ENCODE data around the gene IL1RAPL2. TPM values are rescaled to one million over a fixed set of nuclear protein-coding genes. Genes with fewer than 3 reads are reported as not detected.

IL1RAPL2 gene
- total RNA-seq, 2 donors from 2014 or later = not detected

- Mint-ChIP-seq H3K27ac (no peak overlapping the region), H3K9me3 (peaks cover 0 to 3% of the 10 kb centered on the region in 2 donors), H3K36me3 (ENCODE audit: insufficient read depth in 2 of 2) (no peaks in the 10 kb centered on the region), H3K27me3 (ENCODE audit: low read depth) (no peaks in the 10 kb centered on the region), H3K4me3 (no peak overlapping the region), H3K4me1 (ENCODE audit: low read depth) (no peaks in the 10 kb centered on the region)
- DNase-seq (no peak), ATAC-seq (replicated peaks in 1 of 2) (no peak)
These were observed 936.3 kb downstream of the IL1RAPL2 start for GRCh38 chrX:105502336-105502735.

- no peaks in the 10 kb centered on the region for H3K4me1 Mint-ChIP-seq (ENCODE audit: low read depth)
- DNase-seq (no peak), ATAC-seq (replicated peaks in 1 of 2) (no peak)
- no peak overlapping the region for H3K27ac Mint-ChIP-seq
- H3K4me3 Mint-ChIP-seq = no peak overlapping the region
- H3K36me3 Mint-ChIP-seq (ENCODE audit: insufficient read depth in 2 of 2) = no peaks in the 10 kb centered on the region
- peaks cover 32% of the 10 kb centered on the region for H3K27me3 Mint-ChIP-seq (ENCODE audit: low read depth)
- H3K9me3 Mint-ChIP-seq = peaks cover 0 to 7% of the 10 kb centered on the region in 2 donors
These were observed 949.6 kb downstream of the IL1RAPL2 start for GRCh38 chrX:105515561-105515960.

- H3K36me3 Mint-ChIP-seq (ENCODE audit: insufficient read depth in 2 of 2) = peaks cover 0 to 3% of the 10 kb centered on the region in 2 donors
- no peak overlapping the region for H3K4me3 Mint-ChIP-seq
- DNase-seq = no peak
- H3K4me1 Mint-ChIP-seq (ENCODE audit: low read depth) = no peaks in the 10 kb centered on the region
- H3K27ac Mint-ChIP-seq = no peak overlapping the region
- H3K9me3 Mint-ChIP-seq = peaks cover 2 to 5% of the 10 kb centered on the region in 2 donors
- H3K27me3 Mint-ChIP-seq (ENCODE audit: low read depth) = peaks cover 19% of the 10 kb centered on the region
- ATAC-seq (replicated peaks in 1 of 2) = no peak
These were observed 960.4 kb downstream of the IL1RAPL2 start for GRCh38 chrX:105526431-105526830.

GRCh38 chrX:105527759-105528158, 961.8 kb downstream of the IL1RAPL2 start:
- no peak for ATAC-seq (replicated peaks in 1 of 2)
- no peaks in the 10 kb centered on the region for H3K4me1 Mint-ChIP-seq (ENCODE audit: low read depth)
- H3K36me3 Mint-ChIP-seq (ENCODE audit: insufficient read depth in 2 of 2) = peaks cover 0 to 3% of the 10 kb centered on the region in 2 donors
- H3K27ac Mint-ChIP-seq = no peak overlapping the region
- H3K27me3 Mint-ChIP-seq (ENCODE audit: low read depth) = peaks cover 24% of the 10 kb centered on the region
- H3K9me3 Mint-ChIP-seq = peaks cover 2 to 6% of the 10 kb centered on the region in 2 donors
- DNase-seq = no peak
- H3K4me3 Mint-ChIP-seq = no peak overlapping the region

- no peak for DNase-seq
- Mint-ChIP-seq H3K4me3 (no peak overlapping the region), H3K4me1 (ENCODE audit: low read depth) (no peaks in the 10 kb centered on the region), H3K27ac (no peak overlapping the region), H3K9me3 (peaks cover 0 to 1% of the 10 kb centered on the region in 2 donors), H3K36me3 (ENCODE audit: insufficient read depth in 2 of 2) (no peaks in the 10 kb centered on the region), H3K27me3 (ENCODE audit: low read depth) (peaks cover 13% of the 10 kb centered on the region)
- no peak for ATAC-seq (replicated peaks in 1 of 2)
These were observed 968.0 kb downstream of the IL1RAPL2 start for GRCh38 chrX:105533951-105534350.

GRCh38 chrX:105543283-105543682, 977.3 kb downstream of the IL1RAPL2 start:
- no peaks in the 10 kb centered on the region for H3K4me1 Mint-ChIP-seq (ENCODE audit: low read depth)

GRCh38 chrX:105550043-105550663, 984.2 kb downstream of the IL1RAPL2 start:
- ATAC-seq (replicated peaks in 1 of 2) (no peak), DNase-seq (no peak)
- Mint-ChIP-seq H3K27ac (no peak overlapping the region), H3K4me3 (no peak overlapping the region), H3K27me3 (ENCODE audit: low read depth) (peaks cover 19% of the 10 kb centered on the region), H3K9me3 (no peaks in the 10 kb centered on the region), H3K36me3 (ENCODE audit: insufficient read depth in 2 of 2) (no peaks in the 10 kb centered on the region), H3K4me1 (ENCODE audit: low read depth) (no peaks in the 10 kb centered on the region)

More at GRCh38 chrX:105543283-105543682, 977.3 kb downstream of the IL1RAPL2 start:
- ATAC-seq (replicated peaks in 1 of 2) (no peak), DNase-seq (no peak)
- no peak overlapping the region for H3K4me3 Mint-ChIP-seq
- no peaks in the 10 kb centered on the region for H3K36me3 Mint-ChIP-seq (ENCODE audit: insufficient read depth in 2 of 2)
- H3K27ac Mint-ChIP-seq = no peak overlapping the region
- peaks cover 29% of the 10 kb centered on the region for H3K27me3 Mint-ChIP-seq (ENCODE audit: low read depth)
- H3K9me3 Mint-ChIP-seq = peaks cover 0 to 1% of the 10 kb centered on the region in 2 donors

- no peaks in the 10 kb centered on the region for H3K36me3 Mint-ChIP-seq (ENCODE audit: insufficient read depth in 2 of 2)
- peaks cover 6% of the 10 kb centered on the region for H3K27me3 Mint-ChIP-seq (ENCODE audit: low read depth)
- ATAC-seq (replicated peaks in 1 of 2) (no peak), DNase-seq (no peak)
- H3K4me3 Mint-ChIP-seq = no peak overlapping the region
- H3K27ac Mint-ChIP-seq = no peak overlapping the region
- no peaks in the 10 kb centered on the region for H3K9me3 Mint-ChIP-seq
- H3K4me1 Mint-ChIP-seq (ENCODE audit: low read depth) = no peaks in the 10 kb centered on the region
These were observed 986.4 kb downstream of the IL1RAPL2 start for GRCh38 chrX:105552395-105552794.

- Mint-ChIP-seq H3K27ac (no peak overlapping the region), H3K4me3 (no peak overlapping the region), H3K9me3 (no peaks in the 10 kb centered on the region), H3K4me1 (ENCODE audit: low read depth) (no peaks in the 10 kb centered on the region), H3K36me3 (ENCODE audit: insufficient read depth in 2 of 2) (no peaks in the 10 kb centered on the region), H3K27me3 (ENCODE audit: low read depth) (peaks cover 6% of the 10 kb centered on the region)
- DNase-seq (no peak), ATAC-seq (replicated peaks in 1 of 2) (no peak)
These were observed 987.1 kb downstream of the IL1RAPL2 start for GRCh38 chrX:105553118-105553517.

GRCh38 chrX:105564501-105564900, 998.5 kb downstream of the IL1RAPL2 start:
- Mint-ChIP-seq H3K4me3 (no peak overlapping the region), H3K9me3 (peaks cover 0 to 4% of the 10 kb centered on the region in 2 donors), H3K27me3 (ENCODE audit: low read depth) (peaks cover 6% of the 10 kb centered on the region), H3K27ac (no peak overlapping the region), H3K4me1 (ENCODE audit: low read depth) (no peaks in the 10 kb centered on the region), H3K36me3 (ENCODE audit: insufficient read depth in 2 of 2) (no peaks in the 10 kb centered on the region)
- no peak for DNase-seq
- ATAC-seq (replicated peaks in 1 of 2) = no peak

- ATAC-seq (replicated peaks in 1 of 2) = no peak
- Mint-ChIP-seq H3K27ac (no peak overlapping the region), H3K27me3 (ENCODE audit: low read depth) (no peaks in the 10 kb centered on the region), H3K9me3 (peaks cover 0 to 4% of the 10 kb centered on the region in 2 donors), H3K36me3 (ENCODE audit: insufficient read depth in 2 of 2) (no peaks in the 10 kb centered on the region), H3K4me1 (ENCODE audit: low read depth) (no peaks in the 10 kb centered on the region), H3K4me3 (no peak overlapping the region)
- no peak for DNase-seq
These were observed 999.9 kb downstream of the IL1RAPL2 start for GRCh38 chrX:105565856-105566255.

GRCh38 chrX:105567082-105567481, 1001.1 kb downstream of the IL1RAPL2 start:
- no peaks in the 10 kb centered on the region for H3K4me1 Mint-ChIP-seq (ENCODE audit: low read depth)
- DNase-seq (no peak), ATAC-seq (replicated peaks in 1 of 2) (no peak)
- H3K9me3 Mint-ChIP-seq = peaks cover 0 to 4% of the 10 kb centered on the region in 2 donors
- H3K27me3 Mint-ChIP-seq (ENCODE audit: low read depth) = no peaks in the 10 kb centered on the region
- H3K36me3 Mint-ChIP-seq (ENCODE audit: insufficient read depth in 2 of 2) = no peaks in the 10 kb centered on the region
- H3K4me3 Mint-ChIP-seq = no peak overlapping the region
- H3K27ac Mint-ChIP-seq = no peak overlapping the region

- no peaks in the 10 kb centered on the region for H3K36me3 Mint-ChIP-seq (ENCODE audit: insufficient read depth in 2 of 2)
- ATAC-seq (replicated peaks in 1 of 2) (no peak), DNase-seq (no peak)
- peaks cover 7% of the 10 kb centered on the region for H3K27me3 Mint-ChIP-seq (ENCODE audit: low read depth)
- H3K4me1 Mint-ChIP-seq (ENCODE audit: low read depth) = no peaks in the 10 kb centered on the region
- H3K27ac Mint-ChIP-seq = no peak overlapping the region
- H3K9me3 Mint-ChIP-seq = peaks cover 0 to 4% of the 10 kb centered on the region in 2 donors
- no peak overlapping the region for H3K4me3 Mint-ChIP-seq
These were observed 1042.7 kb downstream of the IL1RAPL2 start for GRCh38 chrX:105608745-105609144.

- Mint-ChIP-seq H3K4me1 (ENCODE audit: low read depth) (no peaks in the 10 kb centered on the region), H3K36me3 (ENCODE audit: insufficient read depth in 2 of 2) (no peaks in the 10 kb centered on the region), H3K27ac (no peak overlapping the region), H3K4me3 (no peak overlapping the region), H3K27me3 (ENCODE audit: low read depth) (peaks cover 7% of the 10 kb centered on the region), H3K9me3 (peaks cover 0 to 4% of the 10 kb centered on the region in 2 donors)
- ATAC-seq (replicated peaks in 1 of 2) (no peak), DNase-seq (no peak)
These were observed 1043.5 kb downstream of the IL1RAPL2 start for GRCh38 chrX:105609530-105609929.

Data from activated T-cell treated with anti-CD3 and anti-CD28 coated beads, Interleukin-2, amount 50 U/mL, for 72 hours (primary cell).